Astrocyte (in vitro differentiated cells and primary cell): ENCODE measurements around the gene ETV3.

ENCODE experiments used
- CTCF ChIP-seq: IDR thresholded peaks from 2 replicates; pipeline ENCODE4 v1.5.1; 2011; ENCODE audit warnings: low read depth, mild to moderate bottlenecking, inconsistent platforms, low read length, moderate library complexity; ENCODE audit not compliant: insufficient read depth
- EZH2 ChIP-seq: IDR thresholded peaks from 2 replicates; pipeline ENCODE4 v1.6.1; 2012; ENCODE audit warnings: mild to moderate bottlenecking, low read length, inconsistent platforms; ENCODE audit not compliant: insufficient read depth

DNA sequence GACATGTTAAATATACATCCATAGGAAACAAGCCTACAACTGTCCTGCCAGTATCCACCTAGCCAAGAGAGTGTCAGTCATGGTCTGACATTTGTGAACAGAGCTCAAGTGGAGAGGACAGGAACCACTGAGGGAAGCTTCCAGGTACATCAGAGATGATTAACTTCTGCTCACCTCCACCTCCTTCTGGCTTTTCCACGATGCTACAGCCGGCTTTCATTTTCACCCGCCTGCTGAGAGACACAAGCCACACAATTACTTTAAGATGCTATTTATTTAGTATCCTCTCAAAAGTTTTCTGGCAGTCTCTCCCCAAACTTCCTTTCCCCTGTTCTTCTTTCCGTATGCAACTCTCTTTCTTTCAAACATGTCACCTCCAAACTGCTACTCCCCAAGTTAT is 2.1 kb downstream of the ETV3 start:
- TF ChIP-seq CTCF (no peak), EZH2 (no peak)
